ENCODE data around the gene COG5.

COG5 gene

GRCh38 chr7:107154826-107155225, 408.9 kb downstream of the COG5 start:
- no peak for DNase-seq (ENCODE audit: low spot score)

DNA sequence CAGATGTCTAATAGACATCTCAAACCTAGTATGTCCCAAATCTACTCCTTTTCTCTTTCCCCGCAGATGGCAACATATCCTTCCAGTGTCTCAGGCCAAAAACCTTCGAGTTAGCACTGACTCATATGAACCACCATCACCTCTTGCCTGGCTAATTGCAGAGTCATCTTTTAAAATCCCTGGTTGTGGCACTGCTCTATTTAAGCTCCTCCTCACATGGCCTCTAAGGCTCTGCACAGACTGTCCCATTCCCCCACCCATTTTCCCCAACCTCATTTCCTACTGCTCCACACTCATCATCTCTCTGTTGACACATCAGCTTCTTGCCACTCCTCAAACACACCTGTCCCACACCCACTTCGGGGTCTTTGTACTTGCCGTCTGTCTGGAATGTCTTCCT, 411.7 kb downstream of the COG5 start:
- DNase-seq (ENCODE audit: low spot score), result peak; percentile 84
